ENCODE data around the gene ADPRM. TPM values are rescaled to one million over a fixed set of nuclear protein-coding genes. Genes with fewer than 3 reads are reported as not detected.

Gene ADPRM
- polyA plus RNA-seq, 3 donors: 17.1 to 20.9 (median 18.1) TPM

GRCh38 chr17:10738521-10739258, 41.3 kb downstream of the ADPRM start:
- DNase-seq (ENCODE audit: low read depth in 3 of 3, low spot score in 2 of 3): no peak

- no peak for DNase-seq (ENCODE audit: low read depth in 3 of 3, low spot score in 2 of 3)
These were observed 42.0 kb downstream of the ADPRM start for GRCh38 chr17:10739386-10739785.

- DNase-seq (ENCODE audit: low read depth in 3 of 3, low spot score in 2 of 3): no peak
These were observed 44.2 kb downstream of the ADPRM start for GRCh38 chr17:10741416-10742135.

- no peak for DNase-seq (ENCODE audit: low read depth in 3 of 3, low spot score in 2 of 3)
These were observed 45.0 kb downstream of the ADPRM start for GRCh38 chr17:10742431-10742830.

GRCh38 chr17:10743316-10744009, 46.1 kb downstream of the ADPRM start:
- DNase-seq (ENCODE audit: low read depth in 3 of 3, low spot score in 2 of 3): no peak

DNA sequence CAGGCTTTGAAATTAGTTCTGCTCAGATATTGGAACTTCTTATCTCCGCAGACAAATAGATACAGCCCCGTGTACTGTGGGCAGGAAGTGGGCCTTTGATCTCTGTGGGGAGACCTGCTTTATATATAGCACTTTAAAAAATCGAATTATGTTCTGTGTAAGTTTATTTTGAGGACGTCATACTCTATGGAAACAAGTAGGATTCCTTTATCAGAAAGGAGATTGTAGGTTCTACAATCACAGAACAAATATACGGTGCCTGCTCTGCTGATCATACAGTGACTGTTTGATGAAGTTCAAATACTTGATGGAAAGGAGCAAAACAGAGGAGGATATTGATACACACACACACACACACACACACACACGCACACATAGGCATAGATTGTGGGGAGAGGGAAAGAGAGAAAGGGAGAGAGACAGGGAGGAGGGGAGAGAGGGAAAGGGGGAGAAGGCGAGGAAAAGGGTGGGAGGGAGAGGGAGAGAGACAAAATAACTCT, 47.2 kb downstream of the ADPRM start:
- DNase-seq (ENCODE audit: low read depth in 3 of 3, low spot score in 2 of 3): no peak

- DNase-seq (ENCODE audit: low read depth in 3 of 3, low spot score in 2 of 3): no peak
These were observed 47.8 kb downstream of the ADPRM start for GRCh38 chr17:10745231-10745630.

DNA sequence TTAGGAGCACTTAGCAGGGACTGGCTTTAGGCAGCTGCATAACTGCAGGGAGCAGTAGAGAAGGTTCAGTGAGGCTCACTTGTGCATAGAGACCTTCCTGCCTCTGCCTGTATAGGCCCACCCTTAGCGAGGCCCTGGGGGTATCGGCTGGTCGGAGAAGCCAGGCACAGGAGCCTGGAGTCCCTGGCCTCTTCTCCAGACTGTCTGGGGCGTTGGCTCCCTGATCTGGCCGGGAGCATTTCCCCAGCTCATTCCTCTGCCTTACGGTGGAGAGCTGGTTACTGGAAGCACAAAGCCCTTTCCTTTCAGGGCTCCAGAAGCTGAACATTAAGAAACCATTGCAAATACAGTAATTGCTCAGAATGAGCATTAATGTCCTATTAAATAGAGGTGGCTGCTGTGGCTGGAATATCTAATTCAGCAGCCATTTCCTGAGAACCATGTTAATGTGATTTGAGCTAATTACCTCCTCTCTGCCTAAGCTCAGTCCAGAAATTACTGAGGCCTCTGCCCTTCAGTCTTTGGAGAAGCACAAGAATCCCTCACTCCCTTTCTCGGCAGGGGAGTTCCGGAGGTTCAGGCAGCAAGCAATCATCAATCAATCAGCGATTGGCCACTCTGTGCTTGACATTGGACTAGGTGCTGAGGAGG, 51.3 kb downstream of the ADPRM start:
- DNase-seq (ENCODE audit: low read depth in 3 of 3, low spot score in 2 of 3): no peak

- DNase-seq (ENCODE audit: low read depth in 3 of 3, low spot score in 2 of 3): no peak
These were observed 52.8 kb downstream of the ADPRM start for GRCh38 chr17:10750210-10750609.

DNA sequence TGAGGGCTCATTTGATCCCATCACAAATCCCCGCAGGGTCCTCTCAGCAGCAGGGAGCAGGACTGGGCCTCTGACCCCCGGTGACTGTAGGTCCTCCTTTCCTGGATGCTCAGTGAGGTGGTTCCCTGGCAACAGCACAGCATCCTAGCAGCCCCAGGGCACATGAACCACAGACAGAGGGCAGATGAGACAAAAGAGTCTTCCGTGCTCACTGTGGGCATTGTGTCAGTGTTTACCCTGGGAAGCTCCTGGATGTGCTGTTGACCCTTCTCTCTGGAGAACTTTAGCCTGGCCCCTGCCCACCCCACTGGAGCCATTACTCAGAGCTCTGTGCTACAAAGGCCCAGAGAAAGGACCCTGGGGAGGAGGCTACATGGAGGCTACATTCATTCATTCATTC, 54.2 kb downstream of the ADPRM start:
- no peak for DNase-seq (ENCODE audit: low read depth in 3 of 3, low spot score in 2 of 3)

DNA sequence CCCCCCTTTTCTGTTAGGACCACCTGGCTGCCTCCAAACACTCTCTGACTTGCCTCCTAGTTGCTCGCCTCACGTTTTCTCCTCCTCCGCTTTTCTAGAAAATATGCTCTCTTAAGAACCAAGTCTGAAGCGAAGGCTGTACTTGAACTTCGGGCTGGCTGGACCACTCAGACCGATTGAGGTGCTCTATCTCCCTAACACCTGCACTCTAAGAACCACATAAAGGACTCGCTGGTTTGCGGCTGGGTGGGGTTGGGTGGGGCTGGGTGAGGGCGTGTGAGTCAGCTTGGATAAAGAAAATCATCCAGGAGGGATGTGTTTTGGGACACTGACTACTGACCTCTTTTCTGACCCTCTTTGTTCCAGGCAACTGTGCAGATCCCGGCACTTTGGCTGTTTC, 55.3 kb downstream of the ADPRM start:
- no peak for DNase-seq (ENCODE audit: low read depth in 3 of 3, low spot score in 2 of 3)

GRCh38 chr17:10754109-10754508, 56.7 kb downstream of the ADPRM start:
- DNase-seq (ENCODE audit: low read depth in 3 of 3, low spot score in 2 of 3): no peak

DNA sequence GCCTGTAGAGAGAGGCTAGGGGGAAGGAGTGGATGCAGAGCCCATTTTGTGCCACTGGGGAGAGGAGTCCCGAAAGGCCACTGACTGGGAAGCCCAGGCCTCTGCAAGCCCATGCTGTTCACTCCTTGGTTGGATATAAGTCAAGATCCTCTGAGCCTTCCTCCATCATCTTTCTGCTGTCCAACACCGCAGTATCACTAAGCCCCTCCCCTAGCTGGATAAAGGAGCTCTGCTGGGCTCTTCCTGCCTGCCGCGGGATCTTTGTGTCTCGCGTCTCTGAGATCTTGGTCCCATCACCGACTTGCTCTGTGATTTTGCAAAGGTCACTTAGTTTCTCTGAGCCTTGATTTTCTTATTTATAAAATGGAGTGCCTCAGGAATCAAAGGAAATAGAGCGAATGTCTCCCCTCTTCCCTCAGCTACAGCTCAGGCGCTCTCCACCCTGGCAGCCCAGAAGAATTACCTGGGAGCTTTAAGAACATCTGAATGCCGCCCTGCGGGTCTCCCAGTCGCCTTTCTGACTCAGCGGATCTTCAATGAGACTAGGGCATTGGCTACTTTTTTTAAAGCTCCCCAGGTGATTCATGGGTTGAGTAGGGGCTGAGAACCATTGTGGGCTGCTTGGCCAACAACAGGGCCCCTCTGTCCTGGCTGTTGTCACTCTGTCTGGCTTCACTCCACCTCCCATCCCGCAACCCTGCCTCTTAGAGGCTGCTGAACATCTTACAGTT, 57.6 kb downstream of the ADPRM start:
- DNase-seq (ENCODE audit: low read depth in 3 of 3, low spot score in 2 of 3): no peak

DNA sequence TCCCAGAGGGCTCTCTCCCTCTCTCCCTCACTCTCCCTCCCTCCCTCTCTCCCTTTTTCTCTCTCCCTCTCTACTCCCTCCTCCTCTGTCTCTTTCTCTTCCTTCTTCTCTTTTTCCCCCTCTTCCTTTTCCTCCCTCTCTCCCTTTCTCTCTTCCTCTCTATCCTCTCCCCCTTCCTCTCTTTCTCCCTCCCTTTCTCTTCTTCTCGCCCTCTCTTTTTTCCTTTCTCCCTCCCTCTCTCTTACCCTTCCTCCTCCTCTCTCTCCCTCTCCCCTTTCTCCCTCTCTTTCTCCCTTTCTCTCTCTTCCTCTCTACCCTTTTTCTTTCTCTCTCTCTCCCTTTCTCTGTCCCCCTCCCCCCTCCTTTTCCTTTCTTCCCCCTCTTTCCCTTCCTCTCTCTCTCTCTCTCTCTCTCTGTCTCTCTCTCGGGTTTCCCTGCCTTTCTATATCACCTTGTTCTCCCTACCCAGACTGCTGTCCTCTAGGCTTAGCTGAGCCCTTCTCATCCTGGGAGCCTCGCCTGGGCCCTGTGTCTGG, 58.3 kb downstream of the ADPRM start:
- DNase-seq (ENCODE audit: low read depth in 3 of 3, low spot score in 2 of 3): no peak

- DNase-seq (ENCODE audit: low read depth in 3 of 3, low spot score in 2 of 3): no peak
These were observed 58.8 kb downstream of the ADPRM start for GRCh38 chr17:10756185-10756584.

DNA sequence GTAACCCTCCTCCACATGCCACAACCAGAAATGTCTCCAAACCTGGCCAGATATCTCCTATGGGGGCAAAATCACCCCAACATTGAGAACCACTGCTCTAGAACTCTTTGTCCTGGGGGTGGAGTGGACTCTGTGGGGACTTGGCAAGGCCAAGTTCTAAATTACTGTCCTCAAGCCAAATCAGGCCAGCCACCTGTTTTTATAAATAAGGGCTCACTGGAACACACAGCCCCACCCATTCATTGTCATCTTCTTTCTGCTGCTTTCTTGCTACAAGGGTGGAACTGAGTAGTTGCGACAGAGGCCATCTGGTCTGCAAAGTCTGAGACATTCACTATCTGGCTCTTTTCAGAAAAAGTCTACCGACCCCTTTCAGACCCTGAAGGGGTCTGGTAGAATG, 59.2 kb downstream of the ADPRM start:
- no peak for DNase-seq (ENCODE audit: low read depth in 3 of 3, low spot score in 2 of 3)

DNA sequence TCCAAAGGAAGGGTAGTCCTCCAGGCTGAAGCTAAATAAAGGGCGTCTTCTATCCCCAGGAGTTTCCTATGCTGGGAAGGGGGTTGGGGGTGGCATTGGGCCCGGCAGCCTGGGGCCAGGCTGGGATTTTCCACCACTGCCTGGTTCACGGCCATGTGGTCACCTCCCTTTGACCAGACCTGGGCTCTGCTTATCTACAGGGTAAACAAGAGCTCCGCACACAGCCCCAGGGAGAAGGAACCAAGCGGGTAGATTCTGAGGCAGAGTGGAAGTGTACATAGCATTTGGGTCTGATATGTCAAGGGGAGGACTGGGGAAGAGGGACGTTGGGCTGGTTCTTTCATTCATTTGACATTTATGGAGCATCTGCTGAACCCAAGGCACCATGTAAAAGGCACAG, 59.7 kb downstream of the ADPRM start:
- DNase-seq (ENCODE audit: low read depth in 3 of 3, low spot score in 2 of 3): no peak

GRCh38 chr17:10757647-10758046, 60.3 kb downstream of the ADPRM start:
- no peak for DNase-seq (ENCODE audit: low read depth in 3 of 3, low spot score in 2 of 3)

DNA sequence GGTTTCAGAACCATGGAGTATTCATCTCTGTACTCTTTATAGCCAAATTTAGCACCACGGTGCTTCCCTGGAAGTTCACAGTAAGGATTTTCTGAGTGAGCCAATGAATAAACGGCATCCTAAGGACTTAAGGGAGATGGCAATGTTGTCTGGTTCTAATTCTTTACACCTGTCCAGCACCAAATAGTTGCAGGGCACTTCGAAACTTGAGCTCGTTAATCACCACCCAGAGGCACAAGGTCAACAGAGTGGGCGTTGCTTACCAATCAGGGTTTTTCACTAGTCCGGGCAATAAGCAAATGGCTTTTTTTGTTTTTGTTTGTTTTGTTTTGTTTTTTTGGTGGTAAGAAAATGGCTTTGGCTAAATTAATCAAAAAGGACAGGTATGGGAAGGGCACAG, 60.7 kb downstream of the ADPRM start:
- DNase-seq (ENCODE audit: low read depth in 3 of 3, low spot score in 2 of 3): no peak

All from right renal cortex interstitium (tissue), 3 donors.